Left forelimb (tissue), 1 donor: ENCODE results near the gene NABP1.

Experiments used
- DNase-seq: peaks from one replicate; pipeline ENCODE4 v3.0.0-alpha.2; 2018; ENCODE audit warnings: low spot score

Gene NABP1

DNA sequence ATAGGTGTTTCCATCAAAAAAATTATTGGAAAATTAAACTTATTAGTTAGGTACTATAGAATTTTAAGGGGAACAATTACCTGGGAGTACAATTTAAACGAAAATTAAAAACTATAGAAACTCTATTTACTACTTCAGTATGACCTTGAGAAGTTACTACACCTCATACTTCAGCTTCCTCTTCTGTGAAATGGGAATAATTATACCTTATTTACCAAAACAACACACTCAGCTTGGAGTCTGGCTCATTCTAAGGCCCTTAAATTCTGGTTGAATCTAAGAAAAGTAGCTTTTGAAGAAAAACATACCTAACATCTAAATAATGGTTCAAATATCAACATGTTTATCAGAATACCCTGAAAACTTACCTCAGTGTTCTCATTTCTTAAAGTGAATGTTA is 2.7 kb downstream of the NABP1 start:
- DNase-seq: no peak

DNA sequence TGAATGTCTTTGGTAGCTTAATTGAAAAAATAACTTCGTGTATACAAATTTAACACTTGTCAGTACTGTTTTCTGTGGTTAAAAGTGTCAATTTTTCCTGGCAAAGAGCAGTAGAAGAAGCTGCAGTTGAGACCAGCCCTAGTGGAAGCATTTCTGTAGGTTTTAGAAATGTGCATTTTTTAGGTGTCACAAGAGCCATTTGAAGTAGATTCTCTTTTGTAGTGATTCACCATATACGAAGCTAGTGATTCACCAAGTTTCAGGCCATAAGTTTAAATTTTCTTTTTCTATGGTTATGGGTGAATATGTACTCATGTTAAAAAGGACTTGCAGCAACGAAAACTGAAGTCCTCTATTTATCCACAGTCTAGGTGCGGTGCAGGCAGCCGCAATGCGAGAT is 4.2 kb downstream of the NABP1 start:
- DNase-seq: no peak

DNA sequence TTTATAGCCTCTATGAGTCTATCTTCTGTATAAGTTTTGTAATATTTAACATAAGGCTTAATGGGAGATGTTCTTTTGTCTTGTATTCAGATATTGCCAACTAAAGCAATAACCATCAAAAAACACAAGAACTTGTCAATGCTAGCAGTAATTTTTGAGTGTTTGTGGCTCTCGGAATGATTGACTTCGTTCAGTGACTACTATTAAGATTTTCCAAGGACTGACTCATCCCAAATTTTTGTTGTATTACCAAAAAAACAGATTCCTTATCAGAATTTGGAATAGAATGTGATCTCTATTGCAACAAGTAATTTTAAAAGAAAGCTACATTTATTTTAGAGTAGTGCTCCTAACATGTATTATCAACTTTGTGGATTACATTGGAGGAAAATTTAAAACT is 8.1 kb downstream of the NABP1 start:
- DNase-seq: no peak

DNA sequence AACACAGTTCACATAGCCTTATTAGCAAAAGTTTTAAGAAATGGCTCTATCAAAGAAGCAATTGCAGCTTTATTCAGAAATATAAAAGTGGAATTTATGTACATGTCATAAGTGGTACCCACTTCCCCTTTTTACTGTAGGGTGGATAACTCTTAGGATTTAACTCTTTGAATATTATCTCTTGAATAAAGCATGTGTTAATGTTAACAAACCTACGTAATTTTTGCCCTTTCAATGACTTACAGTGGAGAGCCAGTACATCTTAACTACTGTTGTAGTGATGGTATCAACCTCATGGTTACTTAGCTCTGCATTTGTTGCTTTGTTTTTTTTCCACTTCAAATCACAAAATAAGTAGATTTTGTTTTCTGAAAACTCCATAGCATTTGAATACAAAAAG is 8.8 kb downstream of the NABP1 start:
- no peak for DNase-seq

DNA sequence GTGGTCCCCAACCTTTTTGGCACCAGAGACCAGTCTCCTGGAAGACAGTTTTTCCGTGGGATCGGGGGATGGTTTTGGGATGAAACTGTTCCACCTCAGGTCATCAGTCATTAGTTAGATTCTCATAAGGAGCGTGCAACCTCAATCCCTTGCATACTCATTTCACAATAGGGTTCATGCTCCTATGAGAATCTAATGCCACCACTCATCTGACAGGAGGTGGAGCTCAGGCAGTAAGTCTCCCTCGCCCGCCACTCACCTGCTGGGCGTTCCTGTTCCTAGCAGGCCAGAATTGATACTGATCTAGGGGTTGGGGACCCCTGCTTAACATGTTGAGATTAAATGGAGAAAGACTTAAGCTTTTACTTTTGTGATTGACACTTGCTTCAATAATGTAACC is 9.9 kb downstream of the NABP1 start:
- no peak for DNase-seq

DNA sequence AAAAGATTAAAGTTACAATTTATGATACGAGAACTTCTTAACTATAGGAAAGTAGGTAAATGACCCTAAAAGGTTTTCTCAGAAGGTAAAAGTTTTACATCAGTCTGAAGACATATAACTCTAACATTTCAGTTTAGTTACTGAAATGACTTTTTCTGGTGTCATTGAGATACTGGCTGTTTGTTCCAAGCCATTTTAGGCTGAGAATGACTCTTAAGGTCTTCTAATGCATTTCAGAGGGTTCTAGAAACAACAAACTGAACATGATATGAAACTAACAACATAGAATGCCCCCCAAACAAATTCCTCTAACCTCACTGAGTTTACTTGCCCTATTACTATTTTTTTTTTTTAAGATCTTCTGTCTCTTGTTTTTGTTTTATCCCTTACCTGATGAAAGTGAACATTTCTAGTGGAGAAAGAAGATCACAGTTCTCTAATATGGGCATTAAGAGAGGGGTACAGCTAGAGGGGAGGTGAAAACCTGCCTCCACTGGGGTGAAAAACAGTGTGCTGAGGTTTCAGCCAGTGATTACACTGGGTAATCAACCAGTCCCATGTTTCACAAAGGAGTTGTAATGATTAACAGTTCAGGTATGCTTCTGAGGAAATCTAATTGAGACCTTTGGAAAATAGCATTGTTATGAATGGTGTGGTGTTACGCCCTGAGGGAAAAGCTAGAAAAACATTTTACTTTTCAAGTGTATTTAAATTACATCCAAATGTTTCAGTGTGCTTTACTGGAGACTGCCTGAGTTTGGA is 11.2 kb downstream of the NABP1 start:
- no peak for DNase-seq

DNA sequence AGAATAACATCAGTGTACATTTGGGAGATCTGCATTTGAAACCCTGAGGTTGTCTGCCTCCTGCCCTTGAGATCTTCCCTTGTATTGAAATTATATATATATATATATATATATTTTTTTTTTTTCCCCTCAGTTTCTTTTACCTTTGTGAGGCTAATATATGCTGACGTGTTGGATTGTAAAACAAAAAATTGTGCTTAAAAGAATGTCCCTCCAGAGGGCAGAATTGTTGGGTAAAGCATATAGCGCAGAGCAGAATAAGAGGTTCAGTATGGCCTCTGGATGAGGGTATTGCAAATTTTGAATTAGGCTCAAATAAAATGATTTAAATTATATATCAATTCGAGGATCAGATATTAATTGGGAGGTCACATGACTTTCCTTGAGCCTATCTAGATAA is 12.4 kb downstream of the NABP1 start:
- no peak for DNase-seq

DNA sequence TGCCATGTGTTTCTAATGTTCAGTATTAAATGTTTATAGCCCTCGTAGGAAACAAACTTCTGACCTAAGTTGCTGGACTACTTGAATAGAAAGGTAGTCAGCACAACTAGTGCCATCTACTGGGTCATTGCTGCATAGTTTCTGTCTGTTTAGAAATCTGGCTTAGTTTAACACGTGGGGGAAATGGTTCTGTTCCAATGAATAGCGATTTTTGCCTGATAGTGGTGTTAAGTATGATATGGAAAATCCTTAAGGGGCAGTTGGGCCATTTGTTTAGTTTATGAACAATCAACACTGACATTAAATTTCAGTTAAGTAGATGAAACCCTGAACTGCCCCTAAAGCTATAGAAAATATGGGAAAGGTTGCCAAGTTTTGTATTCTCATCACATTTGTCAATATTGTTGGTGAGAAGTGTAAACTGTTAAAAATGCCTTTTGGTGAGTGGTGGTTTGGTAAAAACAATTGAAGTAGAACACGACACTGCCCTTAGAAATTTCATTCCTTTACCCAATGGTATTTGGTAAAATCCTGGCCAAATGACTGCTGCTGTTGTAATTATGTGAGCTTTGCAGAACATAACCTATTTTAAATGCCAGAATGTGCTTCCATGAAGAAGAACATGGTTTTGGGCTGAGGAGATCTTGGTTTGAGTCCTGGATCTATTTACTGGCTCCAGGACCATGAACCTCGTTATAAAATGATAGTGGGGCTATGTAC is 13.2 kb downstream of the NABP1 start:
- no peak for DNase-seq

DNA sequence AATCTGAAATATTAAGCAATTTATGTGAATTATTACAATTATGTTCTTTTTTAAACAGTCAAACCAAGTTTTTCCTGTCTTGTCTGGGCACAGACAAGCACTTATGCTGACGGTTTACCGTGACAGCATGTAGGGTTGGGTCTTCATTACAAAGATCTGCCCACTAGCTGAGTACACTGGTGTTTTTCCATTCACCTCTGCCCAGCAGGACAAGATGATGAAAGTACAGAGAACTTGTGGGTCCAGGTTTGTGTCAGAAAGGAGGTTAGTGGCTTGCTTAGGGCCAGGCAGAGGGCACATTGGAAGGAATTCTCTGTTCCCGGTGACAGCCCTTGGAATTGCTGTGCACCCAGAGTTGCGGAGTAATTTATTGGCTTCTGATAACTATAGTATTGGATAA is 14.0 kb downstream of the NABP1 start:
- DNase-seq: no peak

DNA sequence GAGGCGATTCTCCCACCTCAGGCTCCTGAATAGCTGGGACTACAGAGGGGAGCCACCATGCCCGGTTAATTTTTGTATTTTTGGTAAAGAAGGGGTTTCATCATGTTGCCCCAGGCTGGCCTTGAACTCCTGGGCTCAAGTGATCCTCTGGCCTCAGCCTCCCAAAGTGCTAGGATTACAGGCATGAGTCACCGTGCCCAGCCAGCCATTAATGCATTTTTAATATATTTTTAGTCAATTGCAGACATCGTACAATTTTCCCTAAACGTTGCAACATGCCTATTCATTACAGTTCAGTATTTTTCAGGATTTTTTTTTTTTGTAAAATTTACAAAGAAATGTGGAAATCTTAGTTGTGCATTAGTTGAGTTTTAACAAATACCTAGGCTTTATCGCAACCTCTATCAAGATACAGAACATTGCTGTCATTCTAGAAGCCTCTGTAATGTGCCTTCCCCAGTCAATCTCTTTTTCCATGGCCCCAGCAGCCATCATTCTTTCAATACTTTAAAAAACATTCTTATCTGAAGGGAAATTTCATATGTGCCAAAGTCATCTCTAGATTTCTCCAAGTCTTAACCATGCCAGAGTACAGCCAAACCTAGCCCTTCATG is 14.7 kb downstream of the NABP1 start:
- no peak for DNase-seq

DNA sequence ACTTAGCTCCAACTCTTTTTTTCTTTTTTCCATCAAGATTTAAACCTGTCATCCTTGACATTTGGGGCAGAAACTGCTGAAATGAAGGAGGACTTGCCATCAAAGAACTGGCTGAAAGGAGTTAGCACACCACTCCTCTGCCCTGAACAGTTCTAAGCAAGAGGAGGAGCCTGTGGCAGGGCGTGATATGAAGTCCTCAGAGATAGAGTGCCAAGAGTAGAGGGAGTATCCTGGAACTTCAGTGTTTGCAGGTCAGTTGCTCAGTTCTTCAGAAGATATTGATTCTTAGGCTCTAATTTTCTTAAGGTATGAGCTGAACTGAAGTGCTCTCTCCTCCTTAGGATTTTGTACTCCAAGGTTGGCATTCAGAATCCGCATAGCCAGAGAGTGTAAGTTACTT is 15.2 kb downstream of the NABP1 start:
- no peak for DNase-seq

DNA sequence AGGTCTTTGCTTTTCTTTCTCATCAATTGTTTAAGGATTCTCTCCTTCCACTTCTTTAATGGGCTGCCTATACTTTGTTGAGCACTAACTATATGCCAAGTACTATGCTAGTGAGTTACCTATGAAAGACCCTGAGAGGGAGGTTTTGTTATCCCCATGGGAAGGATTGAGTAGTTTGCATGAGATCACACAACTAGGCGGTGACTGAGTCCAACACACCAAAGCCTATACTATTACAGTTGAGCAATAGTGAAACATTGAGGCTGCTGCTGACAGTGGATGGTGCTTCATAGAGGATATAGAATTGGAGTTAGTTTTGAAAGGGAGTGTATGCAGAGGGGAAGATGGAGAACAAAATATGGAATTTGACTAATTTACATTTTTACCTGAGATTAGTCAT is 15.8 kb downstream of the NABP1 start:
- no peak for DNase-seq

DNA sequence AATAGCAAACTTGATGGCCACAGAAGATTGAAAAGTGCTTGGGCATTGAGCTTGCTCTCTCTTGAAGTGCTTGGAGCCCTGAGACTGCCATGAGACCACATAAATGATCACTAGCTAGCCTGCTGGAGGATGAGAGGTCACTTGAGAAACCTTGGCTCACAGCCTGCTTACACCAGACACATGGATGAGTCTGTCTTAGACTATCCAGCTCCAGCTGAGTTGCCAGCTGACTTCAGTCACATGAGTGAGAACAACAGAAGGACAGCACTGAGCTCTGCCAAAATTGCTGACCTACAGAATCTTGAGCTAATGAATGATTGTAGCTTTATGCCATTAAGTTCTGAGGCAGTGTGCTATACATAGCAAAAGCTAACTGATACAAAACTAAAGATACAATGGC is 18.1 kb downstream of the NABP1 start:
- DNase-seq: no peak

DNA sequence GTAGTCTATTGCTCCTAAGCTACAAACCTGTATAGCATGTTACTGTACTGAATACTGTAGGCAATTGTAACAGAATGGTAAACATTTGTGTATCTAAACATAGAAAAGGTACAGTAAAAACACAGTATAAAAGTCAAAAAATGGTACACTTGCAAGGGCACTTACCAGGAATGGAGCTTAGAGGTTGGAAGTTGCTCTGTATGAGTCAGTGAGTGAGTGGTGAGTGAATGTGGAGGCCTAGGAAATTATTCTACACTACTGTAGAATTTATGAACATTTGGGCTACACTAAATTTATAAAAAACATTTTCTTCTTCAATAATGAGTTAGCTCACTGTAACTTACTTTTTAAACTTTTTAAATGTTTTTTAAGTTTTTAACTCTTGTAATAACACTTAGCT is 19.0 kb downstream of the NABP1 start:
- no peak for DNase-seq

DNA sequence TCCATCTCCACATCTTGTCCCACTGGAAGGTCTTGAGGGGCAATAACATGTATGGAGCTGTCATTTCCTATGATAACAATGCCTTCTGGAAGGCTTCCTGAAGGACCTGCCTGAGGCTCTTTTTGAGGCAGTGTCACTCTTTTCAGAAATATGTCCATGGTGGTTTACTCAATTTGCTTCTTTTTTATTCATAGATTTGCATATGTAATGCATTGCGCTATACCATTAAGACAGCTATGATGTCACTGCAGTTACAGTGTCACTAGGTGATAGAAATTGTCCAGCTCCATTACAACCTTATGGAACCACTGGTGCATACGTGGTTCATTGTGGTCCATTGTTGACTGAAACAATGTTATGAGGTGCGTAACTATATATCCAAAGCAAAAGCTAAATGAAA is 19.9 kb downstream of the NABP1 start:
- DNase-seq: no peak

DNA sequence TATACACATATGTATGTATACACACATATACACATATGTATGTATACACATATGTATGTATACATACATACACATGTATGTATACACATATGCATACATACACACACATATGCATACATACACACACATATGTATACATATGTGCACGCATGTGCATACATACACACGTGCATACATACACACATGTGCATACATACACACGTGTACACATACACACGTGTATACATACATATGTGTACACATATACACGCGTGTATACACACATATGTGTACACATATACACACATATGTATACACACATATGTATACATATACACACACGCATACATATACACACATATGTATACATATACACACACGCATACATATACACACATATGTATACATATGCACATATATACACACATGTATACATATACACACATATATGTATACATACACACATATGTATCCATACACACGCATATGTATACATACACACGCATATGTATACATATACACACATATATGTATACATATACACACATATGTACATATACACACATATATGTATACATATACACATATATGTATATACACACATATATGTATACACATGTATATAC is 21.5 kb downstream of the NABP1 start:
- DNase-seq: no peak

DNA sequence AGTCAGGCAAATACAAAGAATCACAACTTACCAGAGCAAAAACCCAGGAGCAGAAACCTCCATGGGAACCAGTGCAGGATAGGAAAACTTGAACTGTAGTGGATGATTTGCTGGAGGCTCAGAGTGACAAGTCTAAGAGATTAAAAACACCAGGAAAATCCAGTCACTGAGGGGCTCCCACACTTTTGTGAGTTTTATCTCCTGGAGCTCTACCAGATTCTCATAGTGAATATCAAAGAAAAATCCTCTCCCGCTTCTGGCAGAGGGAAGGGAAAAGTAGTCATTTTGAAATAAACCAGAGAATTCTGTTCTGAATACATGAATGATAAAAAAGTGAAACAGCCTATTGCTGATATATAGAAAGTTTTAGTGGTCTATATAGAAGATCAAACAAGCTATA is 23.1 kb downstream of the NABP1 start:
- no peak for DNase-seq

DNA sequence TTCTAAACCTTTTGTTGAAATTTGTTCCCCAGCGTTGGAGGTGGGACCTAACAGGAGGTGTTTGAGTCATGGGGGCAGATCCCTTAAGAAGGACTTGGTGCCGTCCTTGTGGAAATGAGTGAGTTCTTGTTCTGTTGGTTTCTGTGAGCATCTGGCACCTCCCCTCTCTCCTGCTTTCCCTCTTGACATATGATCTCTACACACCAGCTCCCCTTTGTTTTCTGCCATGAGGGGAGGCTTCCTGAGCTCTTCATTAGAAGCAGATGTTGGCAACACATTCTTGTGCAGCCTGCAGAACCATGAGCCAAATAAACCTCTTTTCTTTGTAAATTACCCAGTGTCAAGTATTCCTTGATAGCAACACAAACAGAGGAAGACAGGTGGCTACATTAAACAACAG is 23.8 kb downstream of the NABP1 start:
- DNase-seq: no peak

DNA sequence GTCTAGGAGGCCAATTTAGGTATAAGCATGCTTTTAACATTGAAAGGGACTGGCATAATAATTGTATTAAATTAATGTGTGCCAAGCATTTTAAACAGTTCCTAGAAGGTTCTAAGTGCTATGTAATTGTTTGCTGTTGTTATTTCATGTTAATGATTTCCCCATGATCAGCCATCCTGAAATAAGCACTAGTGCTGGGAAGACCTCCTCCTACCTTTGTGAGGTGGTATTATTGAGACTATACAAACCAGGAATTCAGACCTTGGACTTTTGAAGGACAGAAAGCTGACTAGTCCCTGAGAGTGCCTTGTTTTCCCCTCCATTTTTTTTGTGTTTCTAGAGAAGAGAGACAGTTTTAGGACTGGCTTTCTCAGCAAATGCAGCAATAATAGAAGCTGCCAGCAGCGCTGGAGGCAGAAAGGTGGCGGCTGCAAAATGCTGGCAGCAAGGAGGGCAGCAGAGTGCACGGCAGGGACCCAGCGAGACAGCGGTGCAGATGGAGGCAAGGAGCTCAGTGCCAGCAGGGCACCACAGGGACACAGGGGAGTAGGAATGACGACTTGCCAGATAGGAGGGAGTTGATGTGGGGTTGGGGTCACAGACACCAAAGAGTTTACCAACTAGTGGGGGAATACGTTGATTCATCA is 25.3 kb downstream of the NABP1 start:
- no peak for DNase-seq

DNA sequence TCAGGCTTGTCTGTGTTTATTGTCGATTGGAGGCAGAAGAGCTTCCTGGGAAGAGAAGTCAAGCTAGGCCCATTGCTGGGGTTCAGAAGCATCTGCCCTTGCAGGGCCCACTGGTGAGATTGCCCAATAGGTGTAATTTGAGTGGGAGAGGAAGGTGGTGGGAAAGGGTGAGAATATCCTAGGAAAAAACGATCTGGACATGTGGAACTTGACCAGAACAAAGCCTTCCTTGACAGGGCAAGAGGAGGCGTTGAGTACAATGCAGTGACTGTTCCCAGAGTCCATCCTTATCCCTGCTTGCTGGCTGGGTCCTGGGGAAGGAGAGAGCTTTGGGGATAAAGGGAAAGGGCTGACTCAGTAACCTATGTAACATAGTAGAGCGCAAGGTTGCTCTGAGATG is 27.1 kb downstream of the NABP1 start:
- DNase-seq: no peak

DNA sequence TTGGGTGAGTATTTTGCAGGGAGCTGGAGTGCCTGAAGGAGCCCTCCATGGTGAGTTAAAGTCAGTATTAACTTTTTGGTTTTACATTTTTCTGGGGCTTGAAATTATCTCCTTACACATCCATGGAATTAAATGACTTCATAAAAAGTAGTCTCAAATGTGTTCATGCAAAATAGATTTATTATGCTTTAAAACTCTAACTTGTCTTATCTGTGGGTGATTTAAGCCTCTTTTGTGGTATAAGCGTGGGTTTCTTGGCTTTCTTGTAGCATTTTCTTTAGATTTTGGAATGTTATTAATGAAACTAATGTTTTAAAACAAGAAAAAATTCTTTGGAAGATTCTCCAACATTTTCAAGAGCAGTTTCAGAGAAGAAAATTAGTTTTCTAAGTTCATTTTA is 27.8 kb downstream of the NABP1 start:
- DNase-seq: no peak

DNA sequence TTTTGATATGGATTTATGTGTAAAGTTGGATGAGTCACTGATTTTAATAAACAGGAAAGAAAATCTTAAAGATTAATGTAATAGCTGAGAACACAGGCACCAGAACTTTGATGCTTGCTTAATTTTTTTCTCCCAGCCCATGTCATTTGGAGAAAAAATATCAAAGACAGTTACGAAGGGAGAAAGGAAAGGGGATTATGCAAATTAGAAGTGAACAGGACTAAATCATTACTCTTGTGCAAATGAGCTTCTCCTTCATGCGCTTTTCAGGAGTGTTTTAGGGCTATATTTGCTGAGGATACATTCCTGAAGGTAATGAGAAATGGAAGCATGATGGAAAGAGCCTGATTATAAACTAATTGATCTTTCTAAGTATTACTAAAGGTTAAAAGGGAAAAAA is 28.9 kb downstream of the NABP1 start:
- DNase-seq: no peak

DNA sequence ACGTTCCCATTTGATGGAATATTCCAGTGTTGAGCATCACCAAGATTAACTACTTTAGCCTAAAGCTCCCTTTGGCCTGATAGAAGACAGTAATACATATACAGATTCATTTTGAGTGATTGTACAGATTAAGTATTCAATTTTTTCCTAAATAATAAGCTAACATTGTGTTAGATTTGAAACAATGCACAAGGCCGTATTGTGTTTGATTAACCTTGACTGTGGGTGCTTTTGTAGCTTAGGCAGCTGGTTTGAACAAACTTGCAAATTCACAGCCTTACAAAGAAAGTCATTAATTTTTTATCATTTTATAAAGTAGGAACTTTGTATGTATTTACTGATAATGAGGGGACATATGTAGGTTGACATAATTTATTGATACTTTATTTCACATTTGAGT is 29.6 kb downstream of the NABP1 start:
- no peak for DNase-seq
